ENCODE measurements around the gene OSR1.
A peak's percentile ranks its signal among the peaks of the same experiment; 100 is the strongest.

OSR1 gene

DNA sequence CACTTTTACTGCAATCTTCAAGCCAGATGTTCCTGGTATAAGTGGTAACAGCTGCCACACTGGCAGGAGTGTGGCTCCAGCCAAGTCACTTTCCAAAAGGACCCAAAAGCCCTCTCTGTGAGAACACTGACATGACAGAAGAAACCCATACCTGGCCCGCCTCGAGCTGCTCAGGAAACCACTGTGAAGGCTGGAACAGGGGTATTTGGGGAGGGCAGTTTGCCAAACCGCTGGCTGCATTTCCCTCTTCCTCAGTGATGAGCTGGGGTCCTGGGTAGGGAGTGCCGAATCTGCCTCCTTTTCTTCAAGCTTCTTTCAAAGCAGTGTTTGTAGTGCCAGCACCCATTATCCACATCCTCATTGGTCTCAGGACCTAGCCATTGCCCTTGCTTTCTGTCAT, 10.3 kb upstream of the OSR1 start:
- TF ChIP-seq CTCF (IDR thresholded peaks at IDR 0.05; ENCODE audit: poor library complexity, severe bottlenecking) = no peak
- ATAC-seq (ENCODE audit: low read depth) = no peak
- H3K27me3 ChIP-seq (ENCODE audit: insufficient read depth, poor library complexity, severe bottlenecking) = no peaks in the 10 kb centered on the region

DNA sequence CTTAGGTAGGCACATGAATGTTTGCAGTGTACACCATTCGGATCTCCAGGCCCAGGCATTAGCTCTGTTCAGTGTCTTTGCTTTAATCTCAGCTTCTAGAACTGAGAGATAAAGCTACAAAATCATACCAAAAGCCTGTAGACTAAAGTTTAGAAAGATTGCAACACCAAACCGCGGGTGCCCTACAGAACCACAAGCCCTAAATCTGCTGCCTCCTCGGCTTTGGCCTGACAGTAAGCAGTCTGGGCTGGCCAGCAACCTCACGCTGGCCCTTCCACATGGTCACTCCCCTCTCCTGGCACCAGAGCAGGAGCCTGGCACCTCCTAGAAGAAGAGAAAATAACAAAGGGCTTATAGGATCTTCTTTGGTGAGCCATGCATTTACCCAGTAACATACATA, 8.9 kb upstream of the OSR1 start:
- no peaks in the 10 kb centered on the region for H3K4me1 ChIP-seq (ENCODE audit: insufficient read depth, poor library complexity, severe bottlenecking)
- H3K4me3 ChIP-seq (ENCODE audit: severe bottlenecking) = no peak overlapping the region
- H3K9me3 ChIP-seq (ENCODE audit: severe bottlenecking) = no peaks in the 10 kb centered on the region
- DNase-seq (ENCODE audit: low spot score) (no peak), ATAC-seq (ENCODE audit: low read depth) (no peak)
- H3K27ac ChIP-seq (ENCODE audit: poor library complexity, severe bottlenecking) = no peak overlapping the region
- no peaks in the 10 kb centered on the region for H3K27me3 ChIP-seq (ENCODE audit: insufficient read depth, poor library complexity, severe bottlenecking)
- no peak for TF ChIP-seq CTCF (IDR thresholded peaks at IDR 0.05; ENCODE audit: poor library complexity, severe bottlenecking)
- no peaks in the 10 kb centered on the region for H3K36me3 ChIP-seq (ENCODE audit: low read depth)

More for the DNA sequence above, 10.3 kb upstream of the OSR1 start:
- no peak overlapping the region for H3K4me3 ChIP-seq (ENCODE audit: severe bottlenecking)
- no peak for DNase-seq (ENCODE audit: low spot score)
- H3K9me3 ChIP-seq (ENCODE audit: severe bottlenecking) = no peaks in the 10 kb centered on the region
- H3K36me3 ChIP-seq (ENCODE audit: low read depth) = no peaks in the 10 kb centered on the region
- no peaks in the 10 kb centered on the region for H3K4me1 ChIP-seq (ENCODE audit: insufficient read depth, poor library complexity, severe bottlenecking)
- H3K27ac ChIP-seq (ENCODE audit: poor library complexity, severe bottlenecking) = no peak overlapping the region

DNA sequence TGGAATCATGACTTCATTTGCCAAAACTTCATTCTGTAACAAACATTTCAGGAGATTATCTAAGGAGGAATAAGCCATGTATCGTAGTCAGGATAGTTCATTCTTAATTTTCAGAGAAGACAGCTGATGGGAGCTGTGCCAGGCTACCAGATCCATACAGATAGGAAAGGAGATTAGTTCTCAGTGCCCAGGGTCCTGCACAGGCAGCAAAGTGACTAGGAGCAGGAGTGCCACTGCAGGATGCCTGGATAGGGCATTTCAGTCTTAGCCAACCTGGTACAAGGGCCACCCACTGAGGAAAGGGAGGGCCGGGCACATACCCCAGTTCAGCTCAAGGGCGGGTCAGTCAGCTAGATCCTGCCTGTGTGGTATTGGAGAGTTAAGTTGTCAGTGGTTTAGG, 6.7 kb upstream of the OSR1 start:
- no peaks in the 10 kb centered on the region for H3K36me3 ChIP-seq (ENCODE audit: low read depth)
- H3K27me3 ChIP-seq (ENCODE audit: insufficient read depth, poor library complexity, severe bottlenecking) = no peaks in the 10 kb centered on the region
- TF ChIP-seq CTCF (IDR thresholded peaks at IDR 0.05; ENCODE audit: poor library complexity, severe bottlenecking) = no peak
- no peak for ATAC-seq (ENCODE audit: low read depth)
- H3K4me3 ChIP-seq (ENCODE audit: severe bottlenecking) = no peak overlapping the region
- H3K9me3 ChIP-seq (ENCODE audit: severe bottlenecking) = no peaks in the 10 kb centered on the region
- no peak overlapping the region for H3K27ac ChIP-seq (ENCODE audit: poor library complexity, severe bottlenecking)
- no peak for DNase-seq (ENCODE audit: low spot score)
- no peaks in the 10 kb centered on the region for H3K4me1 ChIP-seq (ENCODE audit: insufficient read depth, poor library complexity, severe bottlenecking)

DNA sequence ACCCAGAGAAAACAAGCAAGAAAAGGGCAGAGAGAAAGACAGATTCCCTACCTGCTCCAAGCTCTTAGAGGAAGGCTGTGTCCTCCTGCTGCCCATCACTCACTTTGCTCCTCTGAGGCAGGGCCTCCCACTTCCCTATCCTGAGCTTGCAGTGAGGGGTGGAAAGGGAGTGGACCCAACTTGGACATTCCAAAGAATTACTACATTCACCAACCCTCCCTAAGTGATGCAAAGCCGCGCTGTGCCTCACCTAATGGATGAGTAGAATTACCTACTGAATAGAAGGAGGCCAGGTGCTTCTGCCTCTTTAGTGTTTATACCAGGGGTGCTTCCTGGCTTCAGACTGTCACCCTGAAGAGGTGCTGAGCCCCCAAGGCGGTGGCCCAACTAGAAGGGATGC, 5.6 kb upstream of the OSR1 start:
- H3K4me1 ChIP-seq (ENCODE audit: insufficient read depth, poor library complexity, severe bottlenecking) = no peaks in the 10 kb centered on the region
- no peak overlapping the region for H3K4me3 ChIP-seq (ENCODE audit: severe bottlenecking)
- no peaks in the 10 kb centered on the region for H3K27me3 ChIP-seq (ENCODE audit: insufficient read depth, poor library complexity, severe bottlenecking)
- H3K9me3 ChIP-seq (ENCODE audit: severe bottlenecking) = no peaks in the 10 kb centered on the region
- no peaks in the 10 kb centered on the region for H3K36me3 ChIP-seq (ENCODE audit: low read depth)
- ATAC-seq (ENCODE audit: low read depth) (no peak), DNase-seq (ENCODE audit: low spot score) (no peak)
- no peak for TF ChIP-seq CTCF (IDR thresholded peaks at IDR 0.05; ENCODE audit: poor library complexity, severe bottlenecking)
- H3K27ac ChIP-seq (ENCODE audit: poor library complexity, severe bottlenecking) = no peak overlapping the region

DNA sequence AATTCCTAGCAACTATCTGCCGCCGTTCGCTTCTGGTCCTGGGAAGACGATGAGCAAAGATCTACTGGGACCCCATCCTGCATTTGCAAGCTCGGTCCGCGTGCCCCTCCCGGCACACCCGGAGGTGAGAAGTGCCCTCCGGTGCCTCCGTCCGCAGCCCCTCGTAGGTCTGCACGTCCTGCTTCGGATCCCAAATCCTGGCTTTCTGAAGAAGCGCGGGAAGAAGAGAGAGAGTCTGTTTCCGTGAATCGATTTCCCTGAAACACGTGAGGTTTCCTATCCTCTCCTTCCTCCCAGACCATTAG, 5.0 kb upstream of the OSR1 start:
- Histone ChIP-seq H3K4me3 (ENCODE audit: severe bottlenecking) (peak overlapping the region; percentile 42), H3K27ac (ENCODE audit: poor library complexity, severe bottlenecking) (peak overlapping the region; percentile 49), H3K27me3 (ENCODE audit: insufficient read depth, poor library complexity, severe bottlenecking) (no peaks in the 10 kb centered on the region), H3K36me3 (ENCODE audit: low read depth) (no peaks in the 10 kb centered on the region), H3K9me3 (ENCODE audit: severe bottlenecking) (no peaks in the 10 kb centered on the region), H3K4me1 (ENCODE audit: insufficient read depth, poor library complexity, severe bottlenecking) (no peaks in the 10 kb centered on the region)
- TF ChIP-seq CTCF (IDR thresholded peaks at IDR 0.05; ENCODE audit: poor library complexity, severe bottlenecking) = no peak
- no peak for ATAC-seq (ENCODE audit: low read depth)
- no peak for DNase-seq (ENCODE audit: low spot score)
